Endothelial cell of umbilical vein (primary cell): ENCODE results near the gene YJU2. TPM values are rescaled to one million over a fixed set of nuclear protein-coding genes. Genes with fewer than 3 reads are reported as not detected.
"Not testable (repeated sequence)": the region's sequence is repeated elsewhere in the genome, so short reads cannot be mapped to it uniquely, and the experiment has no call there.

Experiments
- BruUV-seq: library from RNA; stranded (reverse); fragments of 400-500 nt; replicated peaks from 2 replicates; lab custom pipeline; 2021; lab: Mats Ljungman, UMichigan
- CTCF ChIA-PET: fragments of 300-600, 350-600 bp; sonication (Branson Sonifier 250); formaldehyde crosslinking; loops from one replicate; lab custom pipeline; 2021; ENCODE audit warnings: antibody characterized with exemption, inconsistent platforms; lab: Charles Lee
- POLR2A ChIA-PET: fragments of 300-600, 350-600 bp; sonication (Branson Sonifier 250); formaldehyde crosslinking; loops from one replicate; lab custom pipeline; 2021; ENCODE audit warnings: antibody characterized with exemption, inconsistent platforms; lab: Charles Lee
- DNase-seq: peaks from one replicate; pipeline ENCODE4 v3.0.0-alpha.2; 2011; ENCODE audit warnings: low read depth, low spot score
- FAIRE-seq: peaks from 2 replicates; lab custom pipeline; 2011; peaks lifted over from hg19 to GRCh38; lab: Jason Lieb, UNC
- H2AFZ ChIP-seq: 2 replicates; pipeline ENCODE4 v1.6.0; 2012; ENCODE audit warnings: low read depth, low read length, control low read depth, inconsistent platforms
- H3K27ac ChIP-seq: 2 replicates; pipeline ENCODE4 v1.5.1; 2011; ENCODE audit warnings: low read depth, mild to moderate bottlenecking, control low read depth, low read length, moderate library complexity; ENCODE audit not compliant: insufficient read depth
- H3K27me3 ChIP-seq, 2 experiments: 2 replicates each; pipeline versions ENCODE4 v1.6.0 to v1.6.1; 2011; ENCODE audit warnings: low read length in 2 of 2, mixed read lengths in 1 of 2; ENCODE audit not compliant: control insufficient read depth in 2 of 2, insufficient read depth in 2 of 2
- H3K36me3 ChIP-seq, 2 experiments: 2 replicates in 1 of 2; 3 replicates in 1 of 2; pipeline ENCODE4 v1.5.1; 2011; ENCODE audit warnings: low read length in 2 of 2, mild to moderate bottlenecking in 1 of 2, moderate library complexity in 1 of 2; ENCODE audit not compliant: control insufficient read depth in 2 of 2, insufficient read depth in 2 of 2; ENCODE audit errors: extremely low read depth in 1 of 2
- H3K4me1 ChIP-seq: 3 replicates; pipeline ENCODE4 v1.5.1; 2011; ENCODE audit warnings: mild to moderate bottlenecking, low read length; ENCODE audit not compliant: control insufficient read depth, insufficient read depth; ENCODE audit errors: extremely low read depth
- H3K4me2 ChIP-seq: 2 replicates; pipeline ENCODE4 v1.6.1; 2011; ENCODE audit warnings: low read length, control low read depth, mixed read lengths; ENCODE audit not compliant: insufficient read depth
- H3K4me3 ChIP-seq, 3 experiments: fragments of 200-600 bp in 1 of 3; sonication (generic), shearing (Covaris generic) in 1 of 3; replicated peaks in 1 of 3; 2 replicates each; pipeline ENCODE4 v1.5.1; 2011 to 2016; ENCODE audit warnings: control low read depth in 3 of 3, low read length in 3 of 3, mild to moderate bottlenecking in 2 of 3, inconsistent platforms in 1 of 3, low read depth in 1 of 3, moderate library complexity in 1 of 3; ENCODE audit not compliant: insufficient read depth in 1 of 3
- H3K79me2 ChIP-seq: 2 replicates; pipeline ENCODE4 v1.6.0; 2012; ENCODE audit warnings: low read length, inconsistent platforms; ENCODE audit not compliant: control insufficient read depth, insufficient read depth
- H3K9ac ChIP-seq: replicated peaks from 2 replicates; pipeline ENCODE3; 2011; ENCODE audit warnings: low read length, control low read depth; ENCODE audit not compliant: insufficient read depth; ENCODE audit errors: extremely low read depth
- H3K9me1 ChIP-seq: replicated peaks from 3 replicates; pipeline ENCODE4 v1.6.0; 2011; ENCODE audit warnings: mild to moderate bottlenecking, low read length; ENCODE audit not compliant: control insufficient read depth, insufficient read depth; ENCODE audit errors: extremely low read depth
- H3K9me3 ChIP-seq: replicated peaks from 2 replicates; pipeline ENCODE4 v1.5.1; 2012; ENCODE audit warnings: low read length, inconsistent platforms; ENCODE audit not compliant: control insufficient read depth, insufficient read depth
- H4K20me1 ChIP-seq: replicated peaks from 2 replicates; pipeline ENCODE3; 2011; ENCODE audit warnings: mild to moderate bottlenecking, low read length; ENCODE audit not compliant: control insufficient read depth, insufficient read depth; ENCODE audit errors: extremely low read depth
- CTCF ChIP-seq, 2 donors: IDR thresholded peaks; 1 replicate in 1 of 2; 2 replicates in 1 of 2; pipeline ENCODE4 v1.5.1; 2011; ENCODE audit warnings: low read length in 2 of 2, mild to moderate bottlenecking in 2 of 2, moderate library complexity in 2 of 2, control low read depth in 1 of 2, inconsistent platforms in 1 of 2, low read depth in 1 of 2; ENCODE audit not compliant: insufficient read depth in 1 of 2; ENCODE audit errors: extremely low read depth in 1 of 2
- EZH2 ChIP-seq: IDR thresholded peaks from 2 replicates; pipeline ENCODE4 v1.6.1; 2012; ENCODE audit warnings: borderline replicate concordance, low read depth, mild to moderate bottlenecking, moderate library complexity, low read length, inconsistent platforms; ENCODE audit not compliant: severe bottlenecking
- FOS ChIP-seq: IDR thresholded peaks from 2 replicates; pipeline ENCODE4 v1.6.1; 2011; ENCODE audit warnings: mild to moderate bottlenecking, low read length, moderate library complexity, borderline replicate concordance; ENCODE audit not compliant: insufficient read depth
- GATA2 ChIP-seq: IDR thresholded peaks from 2 replicates; pipeline ENCODE4 v1.7.0; 2011; ENCODE audit warnings: low read depth, mild to moderate bottlenecking, moderate library complexity, mixed read lengths, low read length; ENCODE audit not compliant: insufficient read length, insufficient read depth
- JUN ChIP-seq: IDR thresholded peaks from 2 replicates; pipeline ENCODE4 v1.6.1; 2011; ENCODE audit warnings: borderline replicate concordance, low read depth; ENCODE audit not compliant: insufficient read length, insufficient read depth
- MAX ChIP-seq: IDR thresholded peaks from 2 replicates; pipeline ENCODE4 v1.6.1; 2011; ENCODE audit not compliant: insufficient read depth, insufficient read length
- MYC ChIP-seq: IDR thresholded peaks from one replicate; pipeline ENCODE4 v1.6.1; 2011; ENCODE audit warnings: mild to moderate bottlenecking, low read depth, low read length
- POLR2A ChIP-seq: IDR thresholded peaks from 2 replicates; pipeline ENCODE4 v1.6.1; 2012; ENCODE audit warnings: low read depth, mild to moderate bottlenecking, control low read depth, low read length
- POLR2AphosphoS5 ChIP-seq: IDR thresholded peaks from 2 replicates; pipeline ENCODE4 v1.6.1; 2012; ENCODE audit warnings: low read depth, mild to moderate bottlenecking, control low read depth, low read length, moderate library complexity; ENCODE audit not compliant: insufficient read depth
- dilution Hi-C: fragments of 300-500 bp; cut with MboI; formaldehyde crosslinking; loops from one replicate; pipeline ENCODE4 v1.15.0; 2019; ENCODE audit warnings: low sequenced_read_pairs; ENCODE audit not compliant: extremely low pct_ligation_motif_present
- intact Hi-C: fragments of 100-400 bp; cut with micrococcal nuclease; formaldehyde crosslinking; loops from one replicate; pipeline ENCODE4 v1.10.0; 2022
- polyA plus RNA-seq, 4 experiments: library from polyadenylated mRNA; depleted of rRNA in 3 of 4; stranded (reverse) in 3 of 4; unstranded in 1 of 4; fragments of >200 nt; gene quantifications; 2 replicates each; pipeline versions ENCODE4 v1.2.1 to v1.2.3, GENCODE V29; 2011 to 2012; ENCODE audit warnings: missing spikeins in 1 of 4
- total RNA-seq: library from RNA; stranded (reverse); gene quantifications from 2 replicates; pipeline ENCODE4 v1.2.3, GENCODE V29; 2021

YJU2 gene
- total and polyA plus RNA-seq, 2 donors (not counting 3 experiments of a cell fraction or from before 2014, with no cell fraction given) = 20.7 to 21.5 TPM

GRCh38 chr19:4229179-4229931 lies 17.5 kb upstream of the YJU2 start, which contains the start of gene EBI3:
EBI3 (plus strand) TSS chr19:4229523; CDS start chr19:4229551, 28 bp downstream.
- Histone ChIP-seq H3K36me3 (no peaks in the 10 kb centered on the region), H3K4me1 (no peaks in the 10 kb centered on the region), H3K9me1 (no peaks in the 10 kb centered on the region), H2AFZ (peak within 1 kb of the TSS; percentile 44), H3K9me3 (no peaks in the 10 kb centered on the region), H3K4me2 (no peak within 1 kb of the TSS), H3K27ac (no peak within 1 kb of the TSS), H3K79me2 (no peaks in the 10 kb centered on the region), H3K27me3 (peaks cover 0 to 5% of the 10 kb centered on the region in 2 experiments), H3K9ac (no peak within 1 kb of the TSS), H3K4me3 (no peak within 1 kb of the TSS), H4K20me1 (no peaks in the 10 kb centered on the region)
- no TSS peak for BruUV-seq
- TF ChIP-seq CTCF (IDR thresholded peaks at IDR 0.05; ENCODE audit: extremely low read depth in 1 of 2, insufficient read depth in 1 of 2, low read depth in 1 of 2, low read length in 2 of 2) (no peak), MYC (no peak), EZH2 (no peak), POLR2AphosphoS5 (no peak), MAX (no peak), GATA2 (no peak), JUN (no peak), FOS (no peak), POLR2A (no peak)
- CTCF ChIA-PET = interaction anchor here (1.2 to 2.1 kb wide), 2 partner anchors 21 to 38 kb away, joined by 3 to 5 read pairs; no protein-coding TSS in a partner anchor
- dilution Hi-C loops (no loop called here), intact Hi-C loops (no loop called here)
- DNase-seq = peak; percentile 23
- POLR2A ChIA-PET = no interaction called here
- FAIRE-seq = no peak

- DNase-seq, H3K4me2 ChIP-seq, H3K79me2 ChIP-seq, H3K27me3 ChIP-seq, H3K9ac ChIP-seq, POLR2A ChIA-PET, H3K4me3 ChIP-seq, intact Hi-C loops, H3K9me3 ChIP-seq, H3K4me1 ChIP-seq, H2AFZ ChIP-seq, H3K27ac ChIP-seq, H4K20me1 ChIP-seq, H3K9me1 ChIP-seq, dilution Hi-C loops, BruUV-seq, H3K36me3 ChIP-seq, FAIRE-seq: not testable (repeated sequence)
- CTCF ChIA-PET = interaction anchor here (0.7 to 2.1 kb wide), 7 partner anchors 14 to 377 kb away, joined by 3 to 5 read pairs (median 3); partner anchors contain the start of gene YJU2
Observed at GRCh38 chr19:4230237-4230636, 16.6 kb upstream of the YJU2 start.
